Mammary epithelial cell (primary cell): ENCODE results near the gene PUSL1.

Source experiments
- EZH2 ChIP-seq: IDR thresholded peaks from 2 replicates; pipeline ENCODE4 v1.6.1; 2012; ENCODE audit warnings: low read length, inconsistent platforms, borderline replicate concordance
- TF ChIP-seq, protein P1 (sequence below), 2 donors: IDR thresholded peaks in 1 of 2; conservative IDR thresholded peaks in 1 of 2; 2 replicates each; pipeline ENCODE4 v1.5.1; 2011 to 2012; ENCODE audit warnings: inconsistent platforms in 2 of 2, low read length in 2 of 2, mild to moderate bottlenecking in 2 of 2, control low read depth in 1 of 2, low read depth in 1 of 2; ENCODE audit not compliant: insufficient read depth in 1 of 2; ENCODE audit errors: extremely low read depth in 1 of 2

DNA sequence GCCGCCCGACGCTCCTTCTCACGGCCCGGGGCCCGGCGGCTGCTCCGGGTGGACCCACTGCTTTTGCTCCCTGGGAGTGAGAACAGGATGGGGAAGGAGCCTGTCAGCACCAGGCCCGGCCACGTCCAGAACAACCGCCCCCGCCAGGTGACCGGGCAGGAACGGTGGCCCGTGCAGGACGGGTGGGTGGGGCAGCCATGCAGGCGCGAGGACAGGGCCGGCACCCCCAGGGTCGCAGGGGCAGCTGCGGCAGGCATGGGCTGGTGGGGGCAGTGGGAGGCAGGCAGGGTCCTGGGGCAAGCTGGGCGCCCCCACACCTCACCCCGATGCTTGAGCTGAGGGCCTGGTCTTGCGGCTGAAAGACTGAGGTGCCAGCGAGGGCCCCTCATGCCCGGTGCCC, 28.0 kb downstream of the PUSL1 start:
- TF ChIP-seq, protein P1, sequence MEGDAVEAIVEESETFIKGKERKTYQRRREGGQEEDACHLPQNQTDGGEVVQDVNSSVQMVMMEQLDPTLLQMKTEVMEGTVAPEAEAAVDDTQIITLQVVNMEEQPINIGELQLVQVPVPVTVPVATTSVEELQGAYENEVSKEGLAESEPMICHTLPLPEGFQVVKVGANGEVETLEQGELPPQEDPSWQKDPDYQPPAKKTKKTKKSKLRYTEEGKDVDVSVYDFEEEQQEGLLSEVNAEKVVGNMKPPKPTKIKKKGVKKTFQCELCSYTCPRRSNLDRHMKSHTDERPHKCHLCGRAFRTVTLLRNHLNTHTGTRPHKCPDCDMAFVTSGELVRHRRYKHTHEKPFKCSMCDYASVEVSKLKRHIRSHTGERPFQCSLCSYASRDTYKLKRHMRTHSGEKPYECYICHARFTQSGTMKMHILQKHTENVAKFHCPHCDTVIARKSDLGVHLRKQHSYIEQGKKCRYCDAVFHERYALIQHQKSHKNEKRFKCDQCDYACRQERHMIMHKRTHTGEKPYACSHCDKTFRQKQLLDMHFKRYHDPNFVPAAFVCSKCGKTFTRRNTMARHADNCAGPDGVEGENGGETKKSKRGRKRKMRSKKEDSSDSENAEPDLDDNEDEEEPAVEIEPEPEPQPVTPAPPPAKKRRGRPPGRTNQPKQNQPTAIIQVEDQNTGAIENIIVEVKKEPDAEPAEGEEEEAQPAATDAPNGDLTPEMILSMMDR (conservative IDR thresholded peaks at IDR 0.05 in 1 of 2, IDR thresholded peaks at IDR 0.05 in 1 of 2; ENCODE audit: extremely low read depth in 1 of 2, insufficient read depth in 1 of 2, low read depth in 1 of 2, low read length in 2 of 2) = no peak
- no peak for TF ChIP-seq EZH2
